Fibroblast of mammary gland (primary cell): ENCODE results near the gene RCN2.
"Not testable (repeated sequence)": the region's sequence is repeated elsewhere in the genome, so short reads cannot be mapped to it uniquely, and the experiment has no call there.

ENCODE experiments used
- DNase-seq: peaks from one replicate; pipeline ENCODE4 v3.0.0-alpha.2; 2010; ENCODE audit warnings: low read depth
- H3K4me3 ChIP-seq: 2 replicates; pipeline ENCODE4 v1.5.1; 2011; ENCODE audit warnings: low read depth, mild to moderate bottlenecking, low read length, moderate library complexity; ENCODE audit not compliant: control insufficient read depth
- CTCF ChIP-seq: conservative IDR thresholded peaks from 2 replicates; pipeline ENCODE4 v1.5.1; 2011; ENCODE audit warnings: low read depth, low read length, inconsistent platforms; ENCODE audit not compliant: control insufficient read depth, insufficient read depth

RCN2 gene

GRCh38 chr15:76964157-76964556 is 32.6 kb downstream of the RCN2 start:
- no peak overlapping the region for H3K4me3 ChIP-seq
- no peak for DNase-seq
- TF ChIP-seq CTCF = no peak

- H3K4me3 ChIP-seq = not testable (repeated sequence)
- DNase-seq = peak; percentile 70
Measured at GRCh38 chr15:76966051-76966450, 34.5 kb downstream of the RCN2 start.

DNA sequence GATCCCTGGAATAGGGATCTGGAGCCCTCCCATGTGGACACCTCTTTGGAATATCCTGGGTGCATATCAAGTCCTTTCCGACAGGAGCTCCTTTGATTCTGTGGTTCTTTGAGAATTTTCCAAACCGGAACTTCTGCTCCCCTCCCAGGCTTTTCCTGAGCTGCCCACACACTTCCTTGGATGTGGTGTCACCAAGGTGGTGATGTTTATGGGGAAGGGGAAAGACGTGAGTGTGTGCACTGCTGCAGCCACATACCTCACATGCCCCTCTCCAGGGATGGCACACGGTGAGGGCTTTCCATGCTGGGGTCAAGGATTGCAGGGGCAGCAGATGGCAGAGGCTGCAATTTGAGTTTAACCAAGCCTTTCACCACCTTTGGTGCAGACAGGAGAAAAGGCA is 35.5 kb downstream of the RCN2 start:
- DNase-seq = no peak
- no peak for TF ChIP-seq CTCF
- H3K4me3 ChIP-seq = no peak overlapping the region

DNA sequence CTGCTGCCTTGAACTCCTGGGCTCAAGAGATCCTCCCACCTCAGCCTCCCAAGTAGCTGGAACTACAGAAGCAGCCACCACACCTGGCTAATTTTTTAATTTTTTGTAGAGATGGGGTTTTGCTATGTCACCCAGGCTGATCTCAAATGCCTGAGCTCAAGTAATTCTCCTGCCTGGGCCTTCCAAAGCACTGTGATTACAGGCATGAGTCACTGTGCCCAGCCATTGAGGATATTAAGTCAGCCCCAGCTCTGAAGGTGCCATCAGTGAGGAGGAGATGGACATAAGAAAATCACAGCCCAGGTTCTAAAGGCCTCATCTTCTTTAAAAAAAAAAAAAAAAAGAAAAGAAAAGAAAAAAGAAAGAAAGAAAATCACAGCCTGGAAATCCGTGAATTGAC is 36.8 kb downstream of the RCN2 start:
- no peak for TF ChIP-seq CTCF
- DNase-seq = no peak
- no peak overlapping the region for H3K4me3 ChIP-seq

DNA sequence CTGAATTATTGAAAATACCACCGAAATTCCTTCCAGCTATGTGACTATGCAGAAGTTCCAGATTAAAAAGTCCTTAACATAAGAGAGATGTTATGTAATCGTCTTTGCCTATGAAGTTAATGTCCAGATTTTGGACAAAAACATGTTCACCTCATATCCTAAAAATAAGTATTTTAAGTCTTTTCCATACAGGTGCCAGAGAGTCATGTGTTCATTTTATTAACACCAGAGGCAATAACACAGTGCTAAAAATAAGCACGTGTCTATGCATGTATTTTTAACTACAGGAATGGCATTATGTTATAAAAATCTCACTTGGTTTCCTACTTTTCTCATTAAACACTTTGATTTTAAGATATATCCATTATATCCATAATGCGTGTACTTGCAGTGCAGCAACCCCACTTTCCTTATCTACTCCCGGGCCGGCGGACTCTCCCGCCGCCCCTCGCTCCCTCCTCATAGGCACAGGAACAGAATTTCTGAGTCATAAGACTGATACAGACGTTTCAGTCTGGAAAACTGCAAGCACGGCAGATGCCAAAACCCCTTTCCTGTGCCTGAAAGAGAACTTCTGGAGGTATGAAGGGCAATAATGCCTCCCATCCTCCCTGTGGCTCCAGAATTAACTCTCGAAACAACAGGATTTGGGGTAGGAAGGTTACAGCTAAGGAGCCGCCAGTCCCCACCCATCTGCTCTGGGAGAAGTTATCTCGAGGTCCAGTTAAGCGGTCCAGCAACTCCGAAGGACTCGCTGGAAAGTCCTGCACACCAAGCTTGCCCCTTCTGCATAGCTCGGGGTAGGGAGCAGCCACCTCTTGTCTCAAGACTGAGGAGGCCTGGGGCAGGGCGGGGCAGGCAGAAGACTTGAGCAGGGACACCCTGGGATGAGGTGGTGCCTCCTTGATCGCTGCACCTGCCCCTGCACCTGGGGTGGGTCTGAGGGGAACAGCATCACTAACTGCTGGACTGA is 41.1 kb downstream of the RCN2 start:
- DNase-seq = peak; percentile 35
- TF ChIP-seq CTCF = no peak
- no peak overlapping the region for H3K4me3 ChIP-seq

DNA sequence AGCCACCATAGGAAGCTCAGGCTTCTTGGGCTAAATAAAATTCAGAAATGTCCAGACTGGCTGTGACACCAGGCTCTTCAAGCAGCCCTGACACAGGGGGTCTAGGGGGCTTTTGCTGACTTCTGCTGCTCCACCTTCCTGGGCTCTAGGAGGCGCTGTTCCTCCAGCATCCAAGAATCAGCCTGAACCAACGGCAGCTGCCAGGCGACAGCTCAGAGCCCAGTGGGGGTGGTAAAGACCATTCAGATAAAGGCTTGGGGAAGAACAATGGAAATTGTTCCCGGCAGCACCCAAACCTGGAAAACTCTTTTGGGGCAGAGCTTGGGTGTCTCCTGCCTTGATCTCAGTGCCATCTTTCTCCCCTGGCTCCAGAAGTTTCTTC is 41.8 kb downstream of the RCN2 start:
- H3K4me3 ChIP-seq = no peak overlapping the region
- peak; percentile 51 for TF ChIP-seq CTCF
- peak; percentile 30 for DNase-seq

GRCh38 chr15:76973906-76974305 is 42.4 kb downstream of the RCN2 start:
- no peak overlapping the region for H3K4me3 ChIP-seq
- no peak for DNase-seq
- no peak for TF ChIP-seq CTCF
